H9 (cell line): ENCODE measurements around the gene ABHD5. TPM values are rescaled to one million over a fixed set of nuclear protein-coding genes. Genes with fewer than 3 reads are reported as not detected.

Experiments
- DNase-seq: peaks from one replicate; pipeline ENCODE4 v3.0.0-alpha.2; 2017
- H2AFZ ChIP-seq: one replicate; pipeline ENCODE4 v1.6.1; 2013; ENCODE audit warnings: mild to moderate bottlenecking, low read length, control low read depth, moderate library complexity
- H2AK5ac ChIP-seq: 2 replicates; pipeline ENCODE4 v1.6.1; 2013; ENCODE audit warnings: low read length, control low read depth, mixed read lengths; ENCODE audit not compliant: insufficient read length
- H2BK120ac ChIP-seq: one replicate; pipeline ENCODE4 v1.6.1; 2013; ENCODE audit warnings: low read depth, mild to moderate bottlenecking, low read length, control low read depth, inconsistent platforms; ENCODE audit not compliant: poor library complexity, severe bottlenecking
- H2BK12ac ChIP-seq: 2 replicates; pipeline ENCODE4 v1.6.1; 2013; ENCODE audit warnings: low read length, control low read depth, mixed read lengths, low read depth; ENCODE audit not compliant: insufficient read length
- H2BK15ac ChIP-seq: 2 replicates; pipeline ENCODE4 v1.6.1; 2013; ENCODE audit warnings: low read depth, low read length, control low read depth
- H2BK20ac ChIP-seq: one replicate; pipeline ENCODE4 v1.6.1; 2013; ENCODE audit warnings: low read depth, mild to moderate bottlenecking, low read length, control low read depth, inconsistent platforms; ENCODE audit not compliant: poor library complexity, severe bottlenecking
- H2BK5ac ChIP-seq: 2 replicates; pipeline ENCODE4 v1.6.1; 2013; ENCODE audit warnings: low read length, control low read depth, mixed read lengths; ENCODE audit not compliant: insufficient read length
- H3K14ac ChIP-seq: 2 replicates; pipeline ENCODE4 v1.6.1; 2013; ENCODE audit warnings: low read length, control low read depth; ENCODE audit not compliant: insufficient read depth
- H3K18ac ChIP-seq: 2 replicates; pipeline ENCODE4 v1.6.1; 2013; ENCODE audit warnings: low read depth, mild to moderate bottlenecking, mixed read lengths, low read length, control low read depth; ENCODE audit not compliant: insufficient read length
- H3K23ac ChIP-seq: 2 replicates; pipeline ENCODE4 v1.6.1; 2013; ENCODE audit warnings: low read length, control low read depth, mixed read lengths, low read depth; ENCODE audit not compliant: insufficient read length
- H3K23me2 ChIP-seq: 2 replicates; pipeline ENCODE4 v1.6.1; 2013; ENCODE audit warnings: low read depth, mild to moderate bottlenecking, mixed read lengths, low read length, control low read depth; ENCODE audit not compliant: insufficient read length, poor library complexity, severe bottlenecking
- H3K27ac ChIP-seq: 2 replicates; pipeline ENCODE4 v1.5.1; 2013; ENCODE audit warnings: low read length, control low read depth, mixed read lengths, low read depth; ENCODE audit not compliant: insufficient read length
- H3K27me3 ChIP-seq: 2 replicates; pipeline ENCODE4 v1.6.1; 2013; ENCODE audit warnings: low read length, control low read depth, inconsistent platforms; ENCODE audit not compliant: insufficient read depth
- H3K4ac ChIP-seq: 2 replicates; pipeline ENCODE4 v1.6.1; 2013; ENCODE audit warnings: low read depth, mild to moderate bottlenecking, control low read depth, inconsistent platforms, low read length, moderate library complexity
- H3K4me1 ChIP-seq: 2 replicates; pipeline ENCODE4 v1.6.1; 2013; ENCODE audit warnings: low read length, control low read depth, inconsistent platforms; ENCODE audit not compliant: insufficient read depth
- H3K4me2 ChIP-seq: 2 replicates; pipeline ENCODE4 v1.6.1; 2013; ENCODE audit warnings: low read length, control low read depth, mixed read lengths; ENCODE audit not compliant: insufficient read length, insufficient read depth
- H3K56ac ChIP-seq: 2 replicates; pipeline ENCODE4 v1.6.1; 2013; ENCODE audit warnings: low read depth, mild to moderate bottlenecking, mixed read lengths, low read length, control low read depth; ENCODE audit not compliant: insufficient read length
- H3K79me1 ChIP-seq: 2 replicates; pipeline ENCODE4 v1.6.1; 2013; ENCODE audit warnings: low read depth, mild to moderate bottlenecking, moderate library complexity, low read length, control low read depth, inconsistent platforms; ENCODE audit not compliant: insufficient read depth, poor library complexity, severe bottlenecking
- H3K79me2 ChIP-seq: 2 replicates; pipeline ENCODE4 v1.6.1; 2013; ENCODE audit warnings: low read length, control low read depth, inconsistent platforms; ENCODE audit not compliant: insufficient read depth
- H3K9ac ChIP-seq: 2 replicates; pipeline ENCODE4 v1.6.1; 2013; ENCODE audit warnings: low read length, control low read depth, mixed read lengths; ENCODE audit not compliant: insufficient read length; ENCODE audit errors: extremely low read depth
- H3K9me3 ChIP-seq: one replicate; pipeline ENCODE4 v1.6.1; 2013; ENCODE audit warnings: low read depth, low read length, inconsistent platforms; ENCODE audit not compliant: control insufficient read depth
- H3T11ph ChIP-seq: one replicate; pipeline ENCODE4 v1.6.1; 2013; ENCODE audit warnings: mild to moderate bottlenecking, low read length, control low read depth, inconsistent platforms
- H4K20me1 ChIP-seq: one replicate; pipeline ENCODE4 v1.6.1; 2013; ENCODE audit not compliant: control insufficient read depth, insufficient read length, insufficient read depth
- H4K5ac ChIP-seq: 2 replicates; pipeline ENCODE4 v1.6.1; 2013; ENCODE audit warnings: low read depth, mild to moderate bottlenecking, mixed read lengths, low read length, control low read depth; ENCODE audit not compliant: insufficient read length
- H4K8ac ChIP-seq: replicated peaks from 2 replicates; pipeline ENCODE4 v1.6.1; 2013; ENCODE audit warnings: low read length, control low read depth, mixed read lengths, low read depth; ENCODE audit not compliant: insufficient read length
- H4K91ac ChIP-seq: 2 replicates; pipeline ENCODE4 v1.6.1; 2013; ENCODE audit warnings: low read depth, mild to moderate bottlenecking, moderate library complexity, mixed read lengths, low read length, control low read depth; ENCODE audit not compliant: insufficient read length
- H3K27ac Mint-ChIP-seq, 3 experiments: 2 replicates in 2 of 3; 3 replicates in 1 of 3; pipeline ENCODE4 v1.8.0; 2020 to 2021; ENCODE audit warnings: mixed read lengths in 3 of 3, mild to moderate bottlenecking in 1 of 3, moderate library complexity in 1 of 3
- H3K27me3 Mint-ChIP-seq: 2 replicates; pipeline ENCODE4 v1.8.0; 2021; ENCODE audit warnings: low read depth, mild to moderate bottlenecking, moderate library complexity, mixed read lengths
- H3K36me3 Mint-ChIP-seq, 3 experiments: 2 replicates in 2 of 3; 3 replicates in 1 of 3; pipeline ENCODE4 v1.8.0; 2020 to 2021; ENCODE audit warnings: low read depth in 3 of 3, mixed read lengths in 3 of 3; ENCODE audit not compliant: insufficient read depth in 1 of 3
- H3K4me1 Mint-ChIP-seq, 2 experiments: 2 replicates each; pipeline ENCODE4 v1.8.0; 2020; ENCODE audit warnings: mixed read lengths in 2 of 2
- H3K4me3 Mint-ChIP-seq, 2 experiments: 2 replicates in 1 of 2; 3 replicates in 1 of 2; pipeline ENCODE4 v1.8.0; 2020 to 2021; ENCODE audit warnings: mild to moderate bottlenecking in 2 of 2, mixed read lengths in 2 of 2, moderate library complexity in 1 of 2
- H3K9me3 Mint-ChIP-seq, 2 experiments: 2 replicates in 1 of 2; 3 replicates in 1 of 2; pipeline ENCODE4 v1.8.0; 2020; ENCODE audit warnings: mild to moderate bottlenecking in 2 of 2, mixed read lengths in 2 of 2, moderate library complexity in 1 of 2
- CTCF ChIP-seq: fragments of 200-600 bp; sonication (generic); conservative IDR thresholded peaks from 3 replicates; pipeline ENCODE4 v1.8.0; 2021; ENCODE audit warnings: antibody characterized with exemption, mild to moderate bottlenecking
- WGBS: extraction: QIAGEN DNeasy Blood & Tissue Kit; methylation state at CpG from one replicate; pipeline ENCODE4 v1.1.7; 2013; ENCODE audit warnings: missing lambda C conversion rate, low lambda C conversion rate, mixed read lengths; ENCODE audit not compliant: insufficient read length; ENCODE audit errors: extremely low coverage; 5-methylcytosine and 5-hydroxymethylcytosine counted together
- total RNA-seq: library from RNA; stranded (reverse); gene quantifications from 2 replicates; pipeline ENCODE4 v1.2.1, GENCODE V29; 2021

ABHD5 gene
- total RNA-seq, 1 experiment from 2014 or later, result 13.1 TPM

GRCh38 chr3:43776101-43776500 lies 85.4 kb downstream of the ABHD5 start:
- Histone ChIP-seq H3K4me2 (no peak overlapping the region), H2BK12ac (no peak overlapping the region), H3K56ac (no peak overlapping the region), H3K14ac (no peak overlapping the region), H3K79me2 (no peaks in the 10 kb centered on the region), H4K5ac (no peak overlapping the region), H3K18ac (no peak overlapping the region), H3K4ac (no peak overlapping the region), H3K79me1 (no peaks in the 10 kb centered on the region), H3K23ac (no peak overlapping the region), H3T11ph (no peak overlapping the region), H2BK15ac (no peak overlapping the region), H4K91ac (no peak overlapping the region), H3K27ac (no peak overlapping the region), H2AK5ac (no peak overlapping the region), H4K20me1 (no peaks in the 10 kb centered on the region), H4K8ac (no peak overlapping the region), H2AFZ (no peak overlapping the region), H2BK20ac (no peak overlapping the region), H3K4me1 (no peaks in the 10 kb centered on the region), H3K9me3 (no peaks in the 10 kb centered on the region), H3K9ac (no peak overlapping the region), H3K23me2 (no peaks in the 10 kb centered on the region), H2BK120ac (no peak overlapping the region), H2BK5ac (no peak overlapping the region), H3K27me3 (no peaks in the 10 kb centered on the region)
- no CpG with 5 or more reads among the region's 3 CpGs for WGBS
- Mint-ChIP-seq H3K4me1 (peaks cover 4 to 12% of the 10 kb centered on the region in 2 experiments; a peak in 3 of 4 replicates), H3K4me3 (no peak overlapping the region), H3K9me3 (peaks cover 2 to 3% of the 10 kb centered on the region in 2 experiments; a peak in 2 of 5 replicates), H3K36me3 (no peaks in the 10 kb centered on the region), H3K27me3 (peaks cover 15% of the 10 kb centered on the region), H3K27ac (no peak overlapping the region; a peak in 1 of 7 replicates)
- no peak for TF ChIP-seq CTCF
- DNase-seq, result peak; percentile 15
